Measurements from ENCODE around the gene VDR.

The VDR gene

GRCh38 chr12:47793015-47793681, 111.6 kb downstream of the VDR start:
- DNase-seq (ENCODE audit: low read depth) = no peak

GRCh38 chr12:47791874-47792273, 112.9 kb downstream of the VDR start:
- no peak for DNase-seq (ENCODE audit: low read depth)
